Measurements from ENCODE around the gene TRMT2A.

DNA sequence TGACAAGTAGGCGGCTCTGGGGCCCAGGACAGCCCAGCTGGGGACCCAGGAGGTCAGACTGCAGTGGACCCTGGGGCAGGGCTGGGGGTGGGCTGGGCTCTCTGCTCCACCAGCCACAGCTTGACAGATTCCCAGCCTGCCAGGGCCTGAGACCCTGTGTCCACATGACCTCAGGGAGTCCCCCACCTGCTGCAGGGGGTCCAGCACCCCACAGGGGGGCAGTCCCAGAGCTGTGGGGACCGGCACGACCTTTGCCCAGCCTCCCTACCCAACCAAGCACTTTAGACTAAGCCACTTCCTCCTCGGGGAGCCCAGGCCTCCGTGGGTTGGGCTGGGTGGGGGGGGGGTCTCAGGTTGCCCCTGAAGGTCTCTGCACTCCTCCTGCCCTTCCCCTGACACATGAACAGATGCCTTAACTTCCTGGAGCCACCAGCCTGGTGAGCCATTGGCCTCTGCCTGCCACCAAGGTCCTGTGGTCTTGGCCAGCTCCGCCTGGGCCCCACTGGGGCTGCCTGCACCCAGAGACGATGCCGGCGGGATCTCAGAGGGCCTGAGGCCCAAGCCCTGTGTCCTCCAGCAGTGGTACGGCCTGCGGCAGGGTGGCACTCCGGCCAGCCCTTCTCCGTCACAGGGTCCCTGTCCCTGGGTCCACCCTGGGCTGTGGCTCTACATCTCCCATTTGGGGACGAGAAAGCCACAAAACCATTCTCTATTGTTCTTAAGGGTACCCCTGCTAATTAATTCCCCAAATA, 30.4 kb upstream of the TRMT2A start:
- no peak for TF ChIP-seq CTCF (IDR thresholded peaks at IDR 0.05; ENCODE audit: borderline replicate concordance, extremely low read depth, low read length, poor library complexity, severe bottlenecking)
- no peak for TF ChIP-seq EZH2 (IDR thresholded peaks at IDR 0.05; ENCODE audit: borderline replicate concordance, low read depth, low read length, severe bottlenecking)
